ENCODE results near the gene JPH2.
"Not testable (repeated sequence)": the region's sequence is repeated elsewhere in the genome, so short reads cannot be mapped to it uniquely, and the experiment has no call there.

The JPH2 gene

DNA sequence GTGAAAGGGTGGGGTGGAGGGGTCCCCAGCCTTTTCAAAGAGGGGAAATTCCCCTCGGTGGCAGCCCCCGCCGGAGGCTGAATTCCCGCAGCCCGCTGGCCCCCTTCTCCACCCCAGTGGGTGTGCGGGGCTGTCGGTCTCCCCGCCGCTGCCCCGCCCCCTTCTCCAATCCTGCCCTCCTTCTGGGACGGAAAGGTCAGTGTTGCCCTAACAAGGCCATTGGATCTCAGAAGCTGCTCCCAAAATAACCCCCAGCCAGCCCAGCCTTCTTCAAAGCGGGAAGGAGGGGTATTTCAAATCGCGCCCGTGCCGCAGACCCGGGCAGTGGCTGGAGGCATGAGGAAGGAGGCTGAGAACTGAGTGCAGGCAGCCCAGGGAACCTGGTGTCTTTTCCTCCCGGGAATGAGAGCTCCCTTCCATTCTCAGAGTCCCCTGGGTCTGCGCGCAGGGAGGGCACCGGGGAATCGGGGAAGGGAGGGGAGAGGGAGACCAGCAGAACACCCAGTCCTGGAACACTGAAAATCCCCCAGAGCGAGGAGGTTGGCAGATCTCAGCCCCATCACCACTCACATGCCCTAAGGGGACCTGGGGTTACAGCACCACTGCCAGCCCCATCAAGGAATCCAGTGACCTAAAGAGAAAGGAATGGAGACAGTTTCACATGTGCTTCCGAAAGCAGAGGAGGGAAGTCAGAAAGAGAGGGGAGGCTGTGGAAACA is at the start of gene JPH2:
Gene JPH2 (minus strand): TSS at position 135 of the 718 bp plus-strand sequence. CDS start 483 bp downstream, outside the sequence.
- peak; percentile 60 for DNase-seq

DNA sequence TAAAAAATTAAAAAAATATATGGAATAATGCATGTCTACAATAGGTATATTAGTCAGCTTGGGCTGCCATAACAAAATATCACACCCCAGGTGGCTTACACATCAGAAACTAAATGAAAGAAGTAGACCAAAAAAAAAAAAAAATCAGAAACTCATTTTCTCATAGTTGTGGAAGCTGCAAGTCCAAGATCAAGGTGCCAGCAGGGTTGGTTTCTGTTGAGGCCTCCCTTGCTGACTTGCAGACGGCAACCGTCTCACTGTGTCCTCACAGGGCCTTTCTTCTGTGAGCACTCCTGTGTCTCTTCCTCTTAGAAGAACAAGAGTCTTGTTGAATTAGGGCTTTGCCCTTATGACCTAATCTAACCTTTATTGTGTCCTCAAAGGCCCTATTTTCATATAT is 48.7 kb upstream of the JPH2 start:
- no peak for DNase-seq

DNA sequence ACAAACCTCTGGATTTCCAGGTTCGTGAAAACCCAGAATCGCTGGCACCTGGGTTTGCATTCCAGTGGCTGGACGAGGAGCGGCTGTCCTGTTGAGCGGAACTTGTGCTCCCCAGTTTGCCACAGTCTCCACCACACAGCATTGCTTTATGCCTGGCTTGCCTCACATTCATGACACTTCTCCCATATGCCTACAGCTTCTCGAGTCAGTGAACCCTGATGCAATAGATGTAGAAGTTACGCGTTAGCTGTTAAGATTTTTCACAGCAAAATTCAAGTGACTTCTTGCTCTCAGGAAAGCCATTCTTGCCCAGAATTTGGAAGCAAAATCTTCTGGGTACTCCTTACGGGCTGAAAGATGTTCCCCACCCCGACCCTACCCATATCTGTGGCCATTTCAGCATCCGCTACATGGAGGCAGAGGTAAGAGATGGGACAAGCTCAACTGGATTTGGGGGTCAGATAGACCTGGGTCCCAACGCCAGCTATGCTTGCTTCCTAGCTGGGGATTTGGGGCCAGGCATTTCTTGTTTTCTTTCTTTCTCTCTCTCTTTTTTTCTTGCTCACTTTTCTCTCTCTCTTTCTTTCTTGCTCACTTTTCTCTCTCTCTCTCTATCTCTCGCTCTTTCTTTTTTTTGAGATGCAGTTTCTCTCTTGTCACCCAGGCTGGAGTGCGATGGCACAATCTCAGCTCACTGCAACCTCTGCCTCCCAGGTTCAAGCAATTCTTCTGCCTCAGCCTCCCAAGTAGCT is 47.8 kb upstream of the JPH2 start:
- no peak for DNase-seq

DNA sequence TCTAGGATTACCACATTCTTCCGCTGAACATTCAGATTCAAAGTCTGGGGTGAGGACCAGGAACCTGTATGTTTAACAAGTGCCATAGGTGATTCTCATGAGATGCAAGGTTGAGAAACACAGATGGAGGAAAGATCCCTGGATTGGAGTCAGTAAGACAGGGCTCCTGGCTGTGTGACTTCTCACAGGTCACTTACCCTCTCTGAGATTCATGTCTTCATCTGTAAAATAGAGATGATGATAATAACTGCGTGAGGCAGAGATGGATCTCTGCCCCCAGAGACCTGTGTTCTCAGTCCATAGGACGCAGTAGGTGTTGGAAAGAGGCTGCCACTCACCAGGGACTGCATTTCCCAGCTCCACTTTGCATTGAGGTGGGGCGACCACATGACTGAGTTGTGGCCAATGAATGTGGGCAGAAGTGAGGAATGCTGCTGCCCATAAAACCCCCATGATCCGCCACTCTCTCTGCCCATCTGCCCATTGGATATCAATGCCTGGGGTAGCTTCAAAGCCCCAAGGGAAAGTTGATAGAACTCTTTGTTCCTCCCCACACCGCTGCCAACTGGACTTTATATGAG is 46.5 kb upstream of the JPH2 start:
- DNase-seq = no peak

DNA sequence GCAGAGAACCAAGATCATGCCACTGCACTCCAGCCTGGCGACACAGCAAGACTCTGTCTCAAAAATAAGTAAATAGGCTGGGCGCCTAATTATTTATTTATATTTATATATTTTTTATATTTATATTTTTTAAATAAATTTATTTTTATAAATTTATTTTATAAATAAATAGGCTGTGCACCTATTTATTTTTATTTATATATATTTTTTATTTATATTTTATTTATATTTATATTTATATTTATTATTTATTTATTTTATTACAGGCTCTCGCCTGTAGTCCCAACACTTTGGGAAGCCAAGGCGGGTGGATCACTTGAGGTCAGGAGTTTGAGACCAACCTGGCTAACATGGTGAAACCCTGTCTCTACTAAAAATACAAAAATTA is 45.5 kb upstream of the JPH2 start:
- not testable (repeated sequence) for DNase-seq

DNA sequence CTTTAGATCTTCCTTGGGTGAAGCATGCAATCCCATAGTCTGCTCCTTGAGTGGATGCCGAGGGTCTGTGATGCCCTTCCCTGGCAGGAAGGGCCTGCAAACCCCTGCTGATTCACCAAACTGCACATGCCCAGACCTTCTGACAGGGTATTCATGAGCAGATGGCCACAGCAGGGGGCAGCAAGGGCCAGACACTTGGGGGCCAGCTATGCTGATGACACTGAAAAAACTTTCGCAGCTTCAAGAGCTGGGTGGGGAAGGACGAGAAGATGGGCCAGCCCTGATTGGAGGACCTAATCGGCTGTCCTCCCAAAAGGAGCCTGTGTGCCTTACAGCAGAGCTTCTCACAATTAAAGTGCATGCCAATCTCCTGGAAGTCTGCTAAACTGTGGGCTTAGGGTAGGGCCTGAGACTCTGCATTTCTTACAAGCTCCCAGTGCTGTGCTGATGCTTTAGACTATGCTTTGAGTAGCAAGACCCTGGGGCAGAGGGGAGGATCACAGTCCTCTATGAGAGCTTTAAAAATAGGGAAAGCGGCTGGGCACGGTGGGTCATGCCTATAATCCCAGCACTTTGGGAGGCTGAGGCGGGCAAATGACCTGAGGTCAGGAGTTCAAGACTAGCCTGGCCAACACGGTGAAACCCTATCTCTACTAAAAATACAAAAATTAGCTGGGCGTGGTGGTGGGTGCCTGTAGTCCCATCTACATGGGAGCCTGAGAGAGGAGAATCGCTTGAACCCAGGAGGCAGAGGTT is 44.9 kb upstream of the JPH2 start:
- peak; percentile 54 for DNase-seq

DNA sequence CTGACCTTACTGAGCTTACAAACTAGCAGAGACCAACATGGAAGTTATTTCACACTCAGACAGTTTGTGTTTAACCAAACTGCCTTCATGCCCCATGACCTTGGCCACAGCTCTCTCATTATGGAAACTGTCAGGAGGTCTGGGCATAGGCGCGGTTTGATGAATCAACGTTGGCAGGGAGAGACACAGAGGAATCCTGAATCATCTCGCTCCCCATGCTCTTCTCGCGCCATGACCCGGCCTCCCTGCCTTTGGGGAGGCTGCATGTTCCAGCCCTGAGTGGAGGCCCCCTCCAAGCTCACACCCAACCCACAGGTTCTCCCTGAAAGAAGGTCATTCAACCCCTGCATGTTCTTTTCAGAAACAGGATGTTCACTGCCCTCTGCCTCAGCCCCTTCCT is 44.2 kb upstream of the JPH2 start:
- DNase-seq = no peak

DNA sequence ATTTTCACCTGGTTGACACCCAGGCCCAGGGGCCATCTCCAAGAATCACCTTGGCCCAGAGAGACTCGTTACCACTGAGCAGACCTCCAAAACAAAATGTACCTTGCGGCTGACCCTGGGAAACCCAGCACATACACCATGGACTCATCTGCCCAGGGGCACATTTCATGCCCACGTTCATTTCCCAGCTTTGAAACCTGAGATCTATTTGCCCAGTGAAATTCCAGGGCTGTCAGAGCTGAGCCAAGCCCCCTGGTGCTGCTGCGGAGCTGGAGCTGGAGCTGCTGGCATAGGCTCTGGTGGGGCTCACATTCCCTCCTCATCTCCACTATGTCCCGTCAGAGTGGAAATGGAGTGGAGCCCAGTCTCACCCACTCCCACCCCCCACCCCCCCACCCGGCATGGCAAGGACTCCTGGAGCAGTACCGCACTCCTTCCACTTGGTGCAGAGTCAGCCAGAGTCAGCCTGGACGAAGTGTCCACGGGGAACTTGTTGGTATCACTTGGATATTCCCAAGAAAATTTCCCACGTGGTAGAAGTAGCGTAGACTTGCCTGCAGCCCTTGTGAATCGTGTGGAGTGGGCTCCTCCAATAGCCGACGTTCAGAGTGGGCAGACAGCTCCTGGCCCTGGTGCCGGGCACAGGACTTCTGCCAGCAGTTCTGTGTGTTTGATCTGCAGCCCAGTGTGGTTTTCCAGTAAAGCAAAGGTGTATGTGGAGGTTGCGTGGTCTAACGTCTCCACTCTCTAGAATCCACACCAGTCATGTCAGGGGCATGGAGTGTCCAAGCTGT is 41.7 kb upstream of the JPH2 start:
- no peak for DNase-seq

DNA sequence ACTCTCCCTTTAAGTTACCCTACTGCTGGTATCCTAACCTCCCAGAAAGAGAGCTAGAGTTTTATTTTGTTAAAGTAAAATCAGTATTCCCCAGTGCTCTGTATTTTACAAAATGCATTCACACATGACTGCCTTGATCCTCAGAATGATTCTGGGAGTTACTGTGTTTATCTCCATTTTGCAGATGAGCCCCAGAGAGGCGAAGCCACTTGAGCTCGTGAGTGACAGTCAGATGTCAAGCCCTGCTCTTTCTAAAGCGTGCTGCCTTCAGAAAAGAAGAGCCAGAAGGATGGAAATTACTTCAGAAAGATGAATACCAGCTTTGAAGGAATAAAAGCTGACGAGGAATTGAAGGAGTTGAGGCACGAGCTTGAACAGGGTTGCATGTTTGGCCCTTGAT is 37.6 kb upstream of the JPH2 start:
- DNase-seq = no peak

DNA sequence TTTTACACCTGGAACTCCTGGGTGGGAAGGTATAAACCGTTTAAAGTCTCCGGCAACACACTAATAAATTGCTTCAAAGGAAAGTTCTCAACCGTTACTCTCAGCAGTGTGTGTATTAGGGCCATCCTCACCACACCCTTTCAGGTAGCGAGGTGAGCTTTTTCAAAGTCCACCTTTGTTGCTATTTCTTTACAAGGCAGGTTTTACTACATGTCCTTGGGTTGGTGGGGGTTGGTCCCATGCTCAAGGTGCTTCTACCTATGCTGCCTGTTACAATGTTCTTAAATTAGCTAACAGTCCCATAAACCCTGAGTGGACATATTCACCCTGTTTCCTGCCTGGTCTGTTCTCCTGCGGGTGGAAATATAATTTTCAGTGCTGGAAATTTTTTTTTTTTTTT is 36.7 kb upstream of the JPH2 start:
- no peak for DNase-seq

DNA sequence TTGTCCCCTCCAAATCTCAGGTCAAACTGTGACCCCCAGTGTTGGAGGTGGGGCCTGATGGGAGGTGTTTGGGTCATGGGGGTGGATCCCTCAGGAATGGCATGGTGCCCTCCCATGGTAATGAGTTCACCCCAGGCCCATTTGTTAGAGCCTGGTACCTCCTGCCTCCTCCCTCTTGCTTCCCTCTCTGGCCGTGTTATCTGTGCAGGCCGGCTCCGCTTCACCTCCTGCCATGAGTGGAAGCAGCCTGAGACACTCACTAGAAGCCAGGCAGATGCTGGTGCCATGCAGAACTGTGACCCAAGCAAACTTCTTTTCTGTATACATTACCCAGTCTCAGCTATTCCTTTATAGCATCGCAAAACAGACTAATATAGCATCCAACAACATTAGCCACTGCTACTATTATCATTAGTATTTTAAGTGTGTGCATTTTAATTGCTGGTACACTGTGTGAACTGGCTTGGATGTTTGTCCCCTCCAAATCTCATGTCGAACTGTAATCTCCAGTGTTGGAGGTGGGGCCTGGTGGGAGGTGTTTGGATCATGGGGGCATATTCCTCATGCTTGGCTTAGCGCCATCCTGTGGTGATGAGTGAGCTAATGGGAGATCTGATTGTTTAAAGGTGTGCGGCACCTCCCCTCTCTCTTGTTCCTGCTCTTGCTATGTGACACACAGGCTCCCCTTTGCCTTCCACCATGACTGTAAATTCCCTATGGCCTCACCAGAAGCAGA is 35.8 kb upstream of the JPH2 start:
- no peak for DNase-seq

DNA sequence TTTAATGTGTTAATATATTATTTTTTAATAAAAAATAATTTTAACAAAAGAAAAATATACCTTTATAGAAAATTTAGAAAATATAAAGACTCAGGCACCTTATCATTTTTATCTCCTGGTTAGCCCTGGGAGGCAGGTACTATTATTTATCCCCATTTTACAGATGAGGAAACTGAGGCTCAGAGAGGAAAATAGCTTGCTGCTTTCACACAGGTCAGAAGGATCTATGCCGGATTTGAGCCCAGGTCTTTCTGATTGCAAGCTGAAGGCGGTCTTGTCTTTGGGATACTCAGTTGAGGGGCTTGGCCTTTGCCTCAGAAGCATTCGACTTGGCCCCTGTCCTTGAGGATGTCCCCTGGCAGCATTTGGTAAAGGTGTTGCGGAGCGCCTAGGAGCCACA is 35.0 kb upstream of the JPH2 start:
- DNase-seq = no peak

DNA sequence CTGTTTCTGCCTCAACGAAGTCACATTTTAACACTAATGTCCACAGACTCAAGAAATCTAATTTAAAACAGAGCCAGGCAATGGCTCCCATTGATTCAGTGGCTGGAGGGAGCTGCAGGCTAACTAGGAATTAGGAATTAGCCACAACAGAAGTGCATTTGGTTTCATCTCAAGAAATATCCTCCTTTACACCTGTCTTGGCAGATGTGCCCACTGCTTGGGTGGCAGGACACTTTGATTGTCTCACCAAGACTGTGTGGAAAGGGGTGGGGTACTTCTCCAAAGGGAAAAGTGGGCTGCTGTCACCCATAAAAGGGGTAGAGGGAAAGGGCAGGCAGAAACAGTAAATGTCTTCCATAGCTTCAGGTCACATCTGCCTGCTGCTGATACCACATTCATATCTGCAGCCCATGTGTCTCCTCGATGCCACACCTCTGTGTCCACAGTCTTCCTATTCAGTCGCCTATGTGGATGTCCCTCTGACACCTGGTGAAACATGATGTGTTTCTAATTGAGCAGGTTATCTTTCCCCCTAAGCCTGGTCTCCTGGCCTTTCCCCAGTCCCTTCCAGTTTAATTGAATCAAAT is 34.5 kb upstream of the JPH2 start:
- no peak for DNase-seq

DNA sequence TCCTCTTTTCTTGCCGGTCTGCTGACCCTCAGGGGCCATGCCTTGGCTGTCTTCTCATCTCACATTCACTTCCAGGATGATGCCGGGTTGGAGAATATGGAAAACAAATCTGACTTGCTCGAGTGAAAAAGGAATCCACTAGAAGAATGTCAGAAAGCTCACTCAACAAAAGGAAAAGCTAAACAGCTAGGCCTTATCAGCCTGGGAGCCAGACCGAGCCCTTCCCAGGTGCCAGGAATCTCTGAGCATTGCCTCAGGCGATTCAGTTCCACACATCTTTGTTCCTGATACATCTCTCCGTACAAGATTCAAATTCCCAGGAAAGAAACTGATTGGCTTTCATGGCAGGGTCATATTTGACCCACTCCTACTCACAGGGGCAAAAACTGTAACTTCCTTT is 32.8 kb upstream of the JPH2 start:
- no peak for DNase-seq

DNA sequence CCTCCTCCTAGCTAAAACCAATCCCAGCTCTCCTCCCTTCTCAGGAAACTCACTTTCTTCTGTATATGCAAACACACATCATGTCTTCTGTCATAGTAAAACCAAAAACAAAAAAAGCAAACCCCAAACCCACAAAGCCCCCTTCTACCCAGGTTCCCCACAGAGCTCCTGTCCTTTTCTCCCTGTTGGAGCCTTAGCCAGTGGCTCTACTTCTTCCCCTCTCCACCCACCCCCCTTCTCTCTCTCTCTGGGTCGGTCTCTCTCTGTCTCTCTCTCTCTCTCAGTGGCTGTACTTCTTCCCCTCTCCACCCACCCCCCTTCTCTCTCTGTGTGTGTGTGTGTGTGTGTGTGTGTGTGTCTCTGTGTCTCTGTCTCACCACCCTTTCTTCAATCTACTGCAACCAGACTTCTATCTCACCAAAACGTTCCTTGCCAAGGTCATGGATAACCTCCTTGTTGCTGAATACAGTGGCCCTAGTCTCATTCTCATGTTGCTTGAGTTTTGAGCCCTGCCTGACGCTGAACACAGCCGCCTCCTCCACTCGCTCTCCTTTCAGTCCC is 32.3 kb upstream of the JPH2 start:
- DNase-seq = no peak

DNA sequence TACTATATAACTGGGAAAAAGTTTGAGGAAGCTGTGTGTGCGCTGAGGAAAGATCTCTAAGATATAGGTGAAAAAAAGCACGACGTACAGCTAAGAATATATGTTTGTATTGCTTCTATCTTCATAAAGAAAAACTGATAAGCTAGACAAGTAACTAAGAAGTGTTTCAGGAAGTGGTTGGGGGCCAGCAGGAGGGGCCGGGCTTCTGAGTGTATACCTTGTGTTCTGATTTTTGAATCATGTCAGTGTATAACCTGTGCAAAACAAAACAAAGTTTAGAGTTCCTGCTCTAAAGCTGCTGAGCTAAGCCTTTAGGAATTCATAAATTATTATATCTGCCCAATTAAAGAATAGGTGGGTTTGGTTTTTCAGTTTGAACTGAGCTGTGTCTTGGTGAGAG is 31.5 kb upstream of the JPH2 start:
- DNase-seq = no peak

DNA sequence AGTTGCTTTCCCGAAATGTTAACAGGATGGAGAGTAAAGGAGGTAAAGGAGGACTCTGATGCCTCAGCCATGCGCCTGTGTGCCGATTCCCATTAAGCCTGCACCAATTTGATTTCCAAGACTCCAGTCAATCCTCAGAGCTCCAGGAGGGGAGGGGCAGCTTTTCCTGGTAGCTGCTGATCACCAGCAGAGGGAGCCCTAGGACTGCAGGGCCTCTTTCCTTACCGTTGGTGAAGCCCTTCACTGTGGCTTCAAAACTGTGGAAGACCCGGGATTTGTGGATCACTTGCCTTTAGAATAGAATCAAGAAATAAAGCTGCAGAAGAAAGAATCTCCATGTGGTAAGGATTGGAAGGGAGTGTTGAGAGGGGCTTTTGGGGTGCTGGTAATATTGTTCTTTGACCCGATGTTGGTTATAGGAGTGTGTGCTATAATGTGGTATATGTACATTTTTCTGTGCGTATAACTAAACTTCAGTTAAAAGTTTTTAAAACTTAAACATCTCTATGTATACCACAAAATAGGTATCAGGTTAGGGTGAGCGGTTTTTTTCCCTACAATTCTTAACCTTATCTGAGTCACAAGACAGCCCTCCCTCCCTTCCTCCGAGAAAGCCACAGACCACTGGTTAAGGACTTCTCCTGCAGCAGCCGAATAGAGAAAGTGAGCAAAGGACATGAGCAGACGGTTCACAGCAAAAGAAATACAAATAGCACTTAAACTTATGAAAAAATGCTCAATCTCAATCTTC is 30.5 kb upstream of the JPH2 start:
- DNase-seq = peak; percentile 81

DNA sequence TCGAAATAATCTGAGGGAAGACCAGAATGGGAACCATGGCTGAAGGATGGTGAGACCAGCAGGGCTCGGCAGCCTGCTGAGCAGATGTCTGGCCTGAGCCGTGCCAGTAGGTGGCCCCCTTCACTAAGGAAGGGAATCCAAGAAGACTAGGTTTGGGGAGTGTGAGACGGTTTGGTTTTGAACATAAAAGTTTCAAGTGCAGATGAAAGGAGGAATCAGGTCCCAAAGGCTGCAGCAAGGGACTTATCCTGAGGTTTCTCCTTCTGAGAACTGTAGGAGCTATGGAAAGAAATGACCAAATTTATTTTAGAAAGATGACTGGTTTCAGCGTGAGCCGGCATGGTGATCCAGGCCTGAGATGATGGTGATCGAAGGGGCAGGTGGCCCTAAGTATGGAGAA is 28.1 kb upstream of the JPH2 start:
- peak; percentile 86 for DNase-seq

DNA sequence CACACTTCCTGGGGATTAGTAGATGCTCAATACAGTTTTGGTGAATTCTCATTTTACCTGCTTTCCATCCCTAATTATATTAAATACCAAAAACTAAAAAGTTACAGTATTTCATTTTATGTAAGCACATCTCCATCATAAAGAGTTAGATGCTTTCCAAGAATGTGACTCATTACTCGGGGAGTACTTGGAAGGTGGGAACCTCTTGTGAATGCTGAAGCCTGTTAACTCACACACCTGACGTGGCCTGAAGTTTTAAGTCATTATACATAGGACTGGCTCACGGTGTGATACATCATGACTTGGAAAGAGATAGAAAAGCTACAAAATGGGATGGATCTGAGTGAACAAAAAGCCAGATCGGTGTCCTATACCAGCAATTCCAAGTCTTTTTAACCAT is 25.8 kb upstream of the JPH2 start:
- no peak for DNase-seq

All from eye (tissue), 1 donor.